GM19023 (cell line): ENCODE data around the gene KDM3A.
A peak's percentile ranks its signal among the peaks of the same experiment; 100 is the strongest.

Experiments
- ATAC-seq: cut with Tn5 transposase; IDR thresholded peaks from one replicate; pipeline ENCODE4 v1.9.1; 2021; ENCODE audit warnings: mild to moderate bottlenecking, moderate library complexity; ENCODE audit not compliant: unreplicated experiment

Gene KDM3A, protein sequence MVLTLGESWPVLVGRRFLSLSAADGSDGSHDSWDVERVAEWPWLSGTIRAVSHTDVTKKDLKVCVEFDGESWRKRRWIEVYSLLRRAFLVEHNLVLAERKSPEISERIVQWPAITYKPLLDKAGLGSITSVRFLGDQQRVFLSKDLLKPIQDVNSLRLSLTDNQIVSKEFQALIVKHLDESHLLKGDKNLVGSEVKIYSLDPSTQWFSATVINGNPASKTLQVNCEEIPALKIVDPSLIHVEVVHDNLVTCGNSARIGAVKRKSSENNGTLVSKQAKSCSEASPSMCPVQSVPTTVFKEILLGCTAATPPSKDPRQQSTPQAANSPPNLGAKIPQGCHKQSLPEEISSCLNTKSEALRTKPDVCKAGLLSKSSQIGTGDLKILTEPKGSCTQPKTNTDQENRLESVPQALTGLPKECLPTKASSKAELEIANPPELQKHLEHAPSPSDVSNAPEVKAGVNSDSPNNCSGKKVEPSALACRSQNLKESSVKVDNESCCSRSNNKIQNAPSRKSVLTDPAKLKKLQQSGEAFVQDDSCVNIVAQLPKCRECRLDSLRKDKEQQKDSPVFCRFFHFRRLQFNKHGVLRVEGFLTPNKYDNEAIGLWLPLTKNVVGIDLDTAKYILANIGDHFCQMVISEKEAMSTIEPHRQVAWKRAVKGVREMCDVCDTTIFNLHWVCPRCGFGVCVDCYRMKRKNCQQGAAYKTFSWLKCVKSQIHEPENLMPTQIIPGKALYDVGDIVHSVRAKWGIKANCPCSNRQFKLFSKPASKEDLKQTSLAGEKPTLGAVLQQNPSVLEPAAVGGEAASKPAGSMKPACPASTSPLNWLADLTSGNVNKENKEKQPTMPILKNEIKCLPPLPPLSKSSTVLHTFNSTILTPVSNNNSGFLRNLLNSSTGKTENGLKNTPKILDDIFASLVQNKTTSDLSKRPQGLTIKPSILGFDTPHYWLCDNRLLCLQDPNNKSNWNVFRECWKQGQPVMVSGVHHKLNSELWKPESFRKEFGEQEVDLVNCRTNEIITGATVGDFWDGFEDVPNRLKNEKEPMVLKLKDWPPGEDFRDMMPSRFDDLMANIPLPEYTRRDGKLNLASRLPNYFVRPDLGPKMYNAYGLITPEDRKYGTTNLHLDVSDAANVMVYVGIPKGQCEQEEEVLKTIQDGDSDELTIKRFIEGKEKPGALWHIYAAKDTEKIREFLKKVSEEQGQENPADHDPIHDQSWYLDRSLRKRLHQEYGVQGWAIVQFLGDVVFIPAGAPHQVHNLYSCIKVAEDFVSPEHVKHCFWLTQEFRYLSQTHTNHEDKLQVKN (N-terminal part only)

DNA sequence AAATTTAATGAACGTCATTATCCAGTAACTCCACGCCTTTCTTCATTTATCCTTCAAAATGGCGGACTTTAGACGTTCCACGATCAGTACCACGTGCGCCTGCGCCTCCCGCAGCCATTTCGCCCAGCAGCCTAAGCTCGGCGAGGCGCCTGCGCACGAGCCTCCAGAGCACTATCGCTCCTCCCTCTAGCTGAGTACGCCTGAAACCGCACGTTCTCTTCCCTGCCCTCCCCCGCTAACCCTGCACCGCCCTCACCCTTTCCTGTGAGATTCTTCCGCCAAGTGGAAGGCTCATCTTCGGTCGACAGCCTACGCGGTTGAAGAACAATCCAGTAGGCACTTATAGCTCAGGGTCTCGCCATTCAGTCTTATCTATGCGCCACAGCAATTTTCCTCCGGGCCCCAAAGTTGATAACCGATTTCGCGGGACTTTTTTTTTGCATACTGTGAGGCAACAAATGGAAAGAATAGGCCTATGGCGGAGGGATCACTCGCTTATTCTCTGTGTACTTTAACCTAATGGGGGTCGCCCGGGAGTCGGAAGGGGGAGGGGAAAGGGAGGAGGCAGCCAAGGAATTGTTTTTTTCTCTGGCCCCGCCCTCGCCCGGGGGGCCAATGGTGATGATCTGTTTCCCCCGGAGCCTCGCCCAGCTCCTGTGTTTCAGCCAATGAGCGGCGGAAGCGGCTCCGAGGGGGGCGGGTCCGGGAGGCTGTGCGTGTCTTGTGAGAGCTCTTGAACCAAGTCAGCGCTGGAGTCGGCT lies at the start of gene KDM3A:
TSS of gene KDM3A (plus strand) at position 741 of the 761 bp plus-strand sequence. CDS start 677 bp downstream, outside the sequence.
- ATAC-seq, result peak; percentile 85

DNA sequence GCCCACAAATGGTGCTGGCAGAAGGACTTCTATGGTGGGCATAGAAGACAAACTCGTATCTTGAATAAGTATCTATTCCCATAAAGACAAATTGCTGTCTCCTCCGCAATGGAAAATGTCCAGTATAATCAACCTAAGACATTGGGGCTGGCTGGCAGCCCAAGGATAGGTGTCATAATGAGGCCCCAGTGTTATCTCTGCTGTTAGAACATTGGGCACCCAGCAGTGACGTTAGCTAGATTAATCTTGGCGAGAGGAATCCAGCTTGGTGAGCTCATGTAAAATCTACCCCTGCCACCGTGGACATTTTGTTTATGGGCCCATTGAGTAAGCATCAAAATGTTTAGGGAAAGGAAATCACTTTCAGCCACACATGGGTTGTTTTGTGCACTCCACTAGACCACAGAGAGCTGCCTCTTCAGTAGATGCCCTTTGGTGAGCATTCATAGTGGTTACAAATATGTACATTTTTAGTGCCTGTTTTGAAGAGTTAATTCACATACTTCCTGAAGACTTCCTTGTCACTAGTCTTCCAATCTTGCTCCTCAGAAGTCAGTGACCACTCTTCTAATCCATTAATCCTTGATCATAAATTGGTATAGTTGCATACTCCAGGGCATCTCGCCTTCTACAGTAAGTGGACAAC lies 48.2 kb upstream of the KDM3A start:
- ATAC-seq, result no peak

DNA sequence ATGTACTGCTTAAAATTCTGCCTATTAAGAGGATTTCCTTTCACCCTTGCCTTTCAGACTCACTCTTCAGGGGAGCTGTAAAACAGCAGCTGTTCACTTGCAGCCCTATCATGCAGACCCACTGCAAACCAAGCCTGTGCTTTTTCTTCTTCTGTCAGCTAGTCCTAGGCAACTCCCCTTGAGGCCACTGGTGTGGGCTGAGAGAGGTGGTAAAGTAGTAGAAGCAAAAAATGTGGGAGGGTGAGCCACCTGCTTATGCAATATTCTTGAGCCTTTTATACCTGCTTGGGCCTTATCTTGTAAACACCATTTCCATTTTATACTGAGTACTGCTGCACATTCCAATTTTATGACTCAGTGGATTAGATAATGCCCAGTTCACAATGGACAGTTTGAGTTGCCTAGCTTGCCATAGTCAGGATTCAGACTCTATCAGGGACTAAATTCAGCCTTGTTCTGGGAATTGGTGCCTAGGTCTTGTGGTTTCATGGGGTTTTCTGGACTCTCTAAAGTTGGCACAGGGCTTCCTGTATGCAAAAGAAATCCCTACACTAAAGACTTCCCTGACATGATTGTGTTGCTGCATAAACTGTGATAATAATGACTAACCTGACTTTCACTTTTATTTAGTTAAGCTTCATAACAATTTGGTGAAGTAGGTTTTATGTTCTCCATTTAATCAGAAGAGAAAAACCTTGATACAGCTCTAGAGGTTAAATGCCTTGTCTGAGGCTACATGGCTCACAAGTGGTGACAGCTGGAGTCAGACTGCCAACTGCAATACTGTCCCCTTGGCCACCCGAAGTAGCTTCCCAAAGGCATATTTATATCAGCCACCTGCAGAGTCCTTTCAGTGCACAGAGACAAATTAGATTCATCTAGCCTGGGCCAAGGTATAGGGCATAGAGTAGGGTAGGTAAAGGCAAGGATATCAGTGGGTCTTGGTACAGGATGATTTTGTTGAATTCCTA lies 47.4 kb upstream of the KDM3A start:
- no peak for ATAC-seq

DNA sequence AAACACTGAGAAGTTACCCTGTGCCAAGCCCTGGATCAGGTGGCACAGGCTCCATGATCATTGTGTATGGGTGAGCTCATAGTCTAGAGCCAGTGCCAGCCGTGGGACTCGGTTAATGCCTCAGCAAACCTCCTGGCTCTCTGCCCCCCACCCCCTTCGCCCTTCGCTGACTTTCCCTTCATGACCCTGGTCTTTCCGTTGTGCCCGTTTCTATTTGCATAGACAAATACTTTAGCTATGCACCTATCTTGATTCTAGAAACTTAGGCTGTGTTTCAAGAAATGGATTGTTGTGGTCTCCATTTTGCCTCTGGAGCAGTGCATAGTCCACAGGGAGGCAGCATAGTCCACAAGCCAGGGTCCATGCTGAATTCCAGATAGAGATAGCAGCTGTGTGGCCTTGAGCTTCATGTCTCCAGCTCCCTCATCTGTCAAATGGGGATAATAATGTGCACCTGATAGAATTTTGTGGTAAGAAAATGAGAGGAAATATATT lies 44.8 kb upstream of the KDM3A start:
- no peak for ATAC-seq

DNA sequence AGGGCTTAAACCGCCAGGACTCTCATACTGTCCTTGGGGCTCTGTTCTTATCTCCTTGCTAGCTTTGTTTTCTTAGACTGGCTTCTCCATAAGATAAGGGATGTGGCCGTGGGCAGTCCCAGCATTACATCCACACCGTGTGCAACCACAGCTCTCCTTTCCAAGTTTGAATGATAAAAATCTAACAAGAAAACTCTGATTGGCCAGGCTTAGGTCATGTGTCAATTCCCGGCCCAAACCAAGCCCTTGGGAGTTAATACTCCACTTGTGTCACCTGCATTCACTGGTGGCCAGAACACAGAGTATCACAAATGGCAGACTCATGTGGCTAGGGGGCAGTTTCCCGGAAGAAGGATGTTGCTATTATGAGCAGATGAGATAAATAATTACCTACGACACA lies 43.2 kb upstream of the KDM3A start:
- ATAC-seq, result no peak

DNA sequence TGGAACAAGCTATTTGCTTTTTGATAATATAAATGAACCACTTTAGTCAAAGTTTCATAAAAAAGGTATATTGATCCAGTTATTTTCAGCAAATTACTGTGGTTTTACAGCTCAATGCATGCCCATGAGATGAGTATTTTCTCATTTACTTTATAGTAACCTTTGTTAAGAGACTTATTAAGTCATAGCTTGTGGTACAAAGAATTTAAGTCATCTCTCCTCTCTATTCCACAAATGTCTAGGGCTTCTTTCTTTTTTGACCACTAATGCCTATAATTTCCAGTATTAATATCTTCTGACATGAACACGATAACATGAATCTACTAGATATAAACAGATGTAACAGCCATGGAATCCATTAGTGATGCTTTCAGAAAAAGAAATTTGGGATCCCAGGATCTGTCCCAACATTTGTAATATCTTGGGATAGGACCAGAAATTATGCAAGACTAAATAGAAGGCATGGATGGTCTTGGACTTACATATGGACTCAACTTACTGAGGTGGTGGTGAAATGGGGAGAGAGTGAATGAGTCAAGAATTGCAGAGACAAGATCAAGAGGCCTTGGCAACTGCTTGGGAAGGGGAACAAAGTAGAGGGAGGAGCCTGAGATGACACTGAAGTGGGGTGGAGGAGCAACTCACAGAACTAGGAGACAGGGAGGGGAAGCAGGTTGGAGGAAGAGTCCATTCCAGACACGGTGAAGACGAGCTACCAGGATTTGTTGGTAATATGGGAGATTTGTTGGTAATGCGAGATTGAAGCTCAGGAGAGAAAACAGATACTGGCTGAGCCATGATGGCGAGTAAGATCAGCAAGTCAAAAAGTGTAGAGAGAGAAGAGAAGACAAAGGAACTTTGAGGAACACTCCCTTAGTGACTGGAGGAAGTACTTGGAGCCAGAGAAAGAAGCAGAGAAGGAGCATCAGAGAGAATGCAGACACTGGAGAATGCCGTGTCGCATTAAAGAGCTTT lies 42.4 kb upstream of the KDM3A start:
- no peak for ATAC-seq

DNA sequence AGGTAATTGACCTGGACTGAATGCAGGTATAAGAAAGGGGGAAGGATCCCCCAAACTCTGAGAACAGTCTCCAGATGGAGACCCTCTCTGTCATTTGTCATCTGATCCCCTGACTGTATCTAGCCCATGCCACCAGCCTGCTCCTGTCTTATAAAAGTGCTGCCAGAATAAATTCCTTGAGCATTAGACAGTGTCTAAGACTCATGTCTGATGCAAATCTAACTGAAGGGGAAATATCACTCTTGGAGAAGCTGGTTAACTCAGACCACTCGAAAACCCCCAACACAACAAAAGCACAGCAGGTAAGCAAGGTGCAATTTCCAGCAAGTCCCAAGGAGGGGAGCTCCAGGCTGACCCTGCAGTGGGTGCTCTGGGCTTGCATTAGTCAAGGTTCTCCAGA lies 40.9 kb upstream of the KDM3A start:
- ATAC-seq, result no peak

DNA sequence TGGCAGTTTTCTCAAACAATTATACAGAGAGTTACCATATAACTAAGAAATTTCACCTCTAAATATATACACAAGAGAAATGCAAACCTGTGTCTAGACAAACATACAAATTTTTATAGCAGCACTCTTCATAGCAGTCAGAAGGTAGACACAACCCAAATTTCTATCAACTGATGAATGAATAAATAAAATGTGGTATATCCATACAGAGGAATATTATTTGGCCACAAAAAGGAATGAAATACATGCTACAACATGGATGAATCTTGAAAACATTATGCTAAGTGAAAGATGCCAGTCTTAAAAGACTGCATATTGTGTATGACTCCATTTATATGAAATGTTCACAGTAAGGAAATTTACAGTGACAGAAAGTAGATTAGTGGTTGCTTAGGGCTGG lies 30.6 kb upstream of the KDM3A start:
- ATAC-seq, result no peak

DNA sequence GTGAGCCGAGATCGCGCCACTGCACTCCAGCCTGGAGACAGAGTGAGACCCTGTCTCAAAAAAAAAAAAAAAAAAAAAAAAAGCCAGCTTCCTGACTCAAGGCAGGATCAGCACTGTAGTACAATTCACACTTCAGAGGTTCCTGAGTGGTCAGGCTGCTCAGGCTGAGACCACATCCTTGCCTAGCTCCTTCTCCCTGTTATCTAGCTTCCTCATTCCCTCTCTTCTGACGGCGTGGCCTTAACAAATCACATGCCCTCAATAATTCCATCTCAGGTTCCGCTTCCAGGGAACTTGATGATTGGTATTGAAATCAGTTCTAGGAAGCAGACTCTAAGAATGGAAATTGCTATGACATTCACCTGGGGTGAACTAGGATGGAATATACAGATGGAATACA lies 29.8 kb upstream of the KDM3A start:
- ATAC-seq, result no peak

DNA sequence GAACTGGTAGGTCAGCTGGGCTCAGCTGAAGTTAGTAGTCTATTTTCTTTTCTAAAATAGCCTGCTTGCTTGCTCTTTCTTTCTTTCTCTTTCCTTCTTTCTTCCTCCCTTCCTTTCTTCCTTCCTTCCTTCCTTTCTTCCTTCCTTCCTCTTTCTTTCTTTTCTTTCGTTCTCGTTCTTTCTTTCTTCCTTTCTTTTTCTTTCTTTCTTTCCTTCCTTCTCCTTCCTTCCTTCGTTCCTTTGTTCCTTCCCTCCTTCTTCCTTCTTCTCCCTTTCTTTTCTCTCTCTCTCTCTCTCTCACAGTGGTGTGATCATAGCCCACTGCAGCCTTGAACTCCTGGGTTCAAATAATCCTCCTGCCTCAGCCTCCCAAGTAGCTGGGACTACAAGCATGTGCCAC lies 29.2 kb upstream of the KDM3A start:
- no peak for ATAC-seq

DNA sequence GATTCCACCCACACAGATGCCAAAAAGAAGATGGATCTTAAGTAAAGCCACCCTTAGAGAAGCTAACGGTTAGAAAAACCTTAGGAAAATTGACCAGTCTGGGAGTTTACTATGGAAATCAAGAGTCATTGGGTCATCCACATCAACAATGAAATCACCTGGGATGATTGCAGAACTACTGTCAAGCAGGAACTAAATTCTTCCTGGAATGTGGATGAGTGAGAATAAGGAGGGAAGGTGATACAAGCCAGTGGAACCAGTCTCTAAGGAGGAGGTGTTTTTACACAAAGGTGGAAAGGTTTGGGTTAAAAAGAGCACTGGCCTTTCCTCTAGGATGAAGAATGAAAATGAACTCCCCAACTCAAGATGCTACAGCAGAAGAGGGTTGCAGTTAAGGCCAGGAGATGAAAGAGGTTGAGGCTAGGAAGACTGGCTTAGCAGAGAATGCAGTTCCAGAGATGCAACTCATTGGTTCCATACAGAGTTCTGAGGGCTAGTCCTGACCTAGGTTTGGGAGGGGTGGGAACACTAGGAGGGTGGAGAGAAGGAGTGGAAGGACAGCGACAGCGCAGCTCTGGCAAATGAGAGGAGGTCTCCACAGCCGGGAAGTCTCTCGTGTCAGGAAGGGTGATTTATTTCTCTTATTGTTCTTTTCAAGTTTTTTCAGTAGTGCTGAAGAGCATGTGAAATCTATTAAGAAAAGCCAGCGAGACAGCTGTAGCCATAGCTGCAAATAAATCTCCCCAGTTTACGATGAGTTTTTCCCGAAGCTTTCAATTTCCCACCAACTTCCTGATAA lies 27.7 kb upstream of the KDM3A start:
- ATAC-seq, result no peak

DNA sequence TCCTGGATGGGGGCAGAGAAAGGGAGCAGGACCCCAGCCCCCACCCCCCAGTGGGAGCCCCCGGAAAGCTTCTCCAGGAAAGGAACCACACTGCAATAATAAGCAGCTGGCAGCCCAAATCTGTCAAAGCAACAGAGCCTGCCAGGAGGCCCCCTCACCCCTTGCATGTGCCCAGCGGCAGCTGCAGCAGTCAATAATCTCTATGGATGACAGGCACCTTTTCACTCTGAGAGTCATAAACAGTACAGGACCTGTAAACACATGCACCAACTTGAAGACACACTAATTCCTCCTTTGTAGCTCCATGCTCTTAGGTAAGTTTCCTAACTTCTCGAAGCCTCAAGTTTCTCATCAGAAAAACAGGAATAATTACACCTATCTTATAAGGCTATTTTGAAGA lies 26.2 kb upstream of the KDM3A start:
- no peak for ATAC-seq

DNA sequence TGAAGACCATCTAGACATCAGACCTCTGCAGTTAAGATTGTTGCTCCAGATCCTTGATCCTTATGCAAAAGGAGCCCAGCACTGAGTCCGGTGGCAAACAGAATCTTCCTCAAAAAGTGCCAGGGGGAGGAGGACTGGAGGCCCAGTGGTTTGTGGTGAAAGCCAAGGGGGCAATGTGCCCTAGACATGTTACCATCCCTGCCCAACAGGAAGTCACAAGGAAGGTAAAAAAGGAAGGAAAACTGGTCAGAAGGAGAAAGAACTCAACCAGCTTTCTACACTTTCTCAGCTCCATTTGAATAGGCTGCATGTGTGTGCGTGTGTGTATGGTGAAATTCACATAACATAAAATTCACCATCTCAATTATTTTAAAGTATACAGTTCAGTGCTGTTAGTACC lies 25.0 kb upstream of the KDM3A start:
- ATAC-seq, result no peak

DNA sequence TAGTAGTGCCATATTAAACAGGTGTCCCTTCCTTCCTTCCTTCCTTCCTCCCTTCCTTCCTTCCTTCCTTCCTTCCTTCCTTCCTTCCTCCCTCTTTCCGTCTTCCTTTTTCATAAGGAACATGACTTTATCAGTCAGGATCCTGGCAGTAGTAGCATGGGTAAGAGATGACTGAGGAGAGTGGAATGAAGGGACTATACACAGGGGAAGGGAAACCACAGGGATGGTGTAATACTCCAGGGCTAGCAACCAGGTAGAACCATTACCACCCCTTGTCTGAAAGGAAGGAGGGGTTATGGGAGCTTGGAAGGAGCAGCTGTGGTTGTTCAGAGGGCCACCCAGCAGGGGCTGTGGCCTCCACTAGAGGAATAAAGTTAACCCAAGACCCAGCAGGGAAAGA lies 23.2 kb upstream of the KDM3A start:
- no peak for ATAC-seq

DNA sequence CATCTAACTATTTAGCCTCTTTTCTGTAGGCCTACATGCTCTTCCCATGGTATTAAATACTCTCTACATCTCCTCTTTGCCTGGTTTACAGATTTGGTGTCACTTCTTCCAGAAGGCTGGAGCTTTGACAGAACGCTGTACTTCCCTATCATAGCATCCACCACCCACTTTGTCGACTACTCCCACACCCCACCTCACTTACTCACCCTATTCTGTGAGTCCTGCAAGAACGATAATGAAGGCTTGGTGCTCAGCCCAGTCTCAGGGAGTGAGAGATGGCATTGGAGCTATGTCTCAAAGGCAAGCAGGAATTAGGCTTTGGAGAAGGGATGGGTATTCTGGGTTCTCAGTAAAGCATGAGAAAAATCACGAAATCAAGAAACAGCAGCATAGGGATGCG lies 20.3 kb upstream of the KDM3A start:
- ATAC-seq, result no peak

DNA sequence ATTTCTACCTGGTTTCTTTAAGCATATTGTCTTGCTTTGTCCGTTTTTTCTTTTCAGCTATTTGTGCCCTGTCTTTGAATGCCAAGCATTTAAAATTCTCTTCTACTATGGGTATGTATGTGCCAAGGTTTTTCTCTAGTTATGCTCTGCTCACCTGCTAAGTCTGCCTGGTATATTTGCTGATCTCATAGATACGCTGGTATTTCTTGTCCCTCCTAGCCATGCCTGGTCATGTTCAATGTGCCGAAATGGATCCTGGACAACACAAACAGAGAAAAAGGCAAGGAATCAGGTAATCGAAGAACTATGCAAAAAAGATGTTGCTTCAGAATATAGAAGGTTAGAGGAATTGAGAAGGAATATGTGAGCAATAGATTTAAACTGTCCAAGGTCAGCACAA lies 14.9 kb upstream of the KDM3A start:
- ATAC-seq, result no peak

DNA sequence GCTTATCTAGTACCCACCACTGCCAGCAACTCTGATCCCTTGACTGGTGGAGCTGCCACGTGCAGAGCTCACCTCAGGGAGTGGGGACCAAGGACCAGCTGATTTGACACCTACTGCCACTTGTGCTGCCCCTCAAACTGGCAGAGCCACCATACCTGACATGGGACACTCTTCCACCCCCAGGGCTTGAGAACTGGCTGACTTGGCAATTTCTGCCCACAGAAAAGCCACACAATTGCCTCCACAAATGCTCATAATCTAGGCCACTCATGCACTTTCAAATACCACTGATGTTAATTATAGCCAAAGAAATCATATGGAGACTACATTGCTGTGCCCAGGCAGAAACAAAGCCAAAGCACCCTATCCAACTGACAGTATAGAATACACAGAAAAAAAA lies 11.8 kb upstream of the KDM3A start:
- no peak for ATAC-seq
